HUES48 (cell line): Measurements from ENCODE around the gene C11orf87.

Experiments used
- H3K27ac ChIP-seq: one replicate; pipeline ENCODE4 v1.7.0; 2013; ENCODE audit warnings: low read depth, low read length, inconsistent platforms
- H3K27me3 ChIP-seq: 2 replicates; pipeline ENCODE4 v1.6.1; 2013; ENCODE audit warnings: mild to moderate bottlenecking, low read length; ENCODE audit not compliant: control insufficient read depth, insufficient read depth
- H3K36me3 ChIP-seq: 2 replicates; pipeline ENCODE4 v1.6.1; 2013; ENCODE audit warnings: low read length; ENCODE audit not compliant: control insufficient read depth, insufficient read depth
- H3K4me1 ChIP-seq: 2 replicates; pipeline ENCODE4 v1.6.1; 2013; ENCODE audit warnings: mild to moderate bottlenecking, low read length; ENCODE audit not compliant: control insufficient read depth, insufficient read depth
- H3K4me3 ChIP-seq: 2 replicates; pipeline ENCODE4 v1.5.1; 2013; ENCODE audit warnings: mild to moderate bottlenecking, low read depth, low read length
- H3K9ac ChIP-seq: 2 replicates; pipeline ENCODE4 v1.6.1; 2013; ENCODE audit warnings: mild to moderate bottlenecking, low read depth, low read length, moderate library complexity
- H3K9me3 ChIP-seq: 2 replicates; pipeline ENCODE4 v1.6.1; 2013; ENCODE audit warnings: low read length; ENCODE audit not compliant: control insufficient read depth, insufficient read depth

C11orf87 gene

DNA sequence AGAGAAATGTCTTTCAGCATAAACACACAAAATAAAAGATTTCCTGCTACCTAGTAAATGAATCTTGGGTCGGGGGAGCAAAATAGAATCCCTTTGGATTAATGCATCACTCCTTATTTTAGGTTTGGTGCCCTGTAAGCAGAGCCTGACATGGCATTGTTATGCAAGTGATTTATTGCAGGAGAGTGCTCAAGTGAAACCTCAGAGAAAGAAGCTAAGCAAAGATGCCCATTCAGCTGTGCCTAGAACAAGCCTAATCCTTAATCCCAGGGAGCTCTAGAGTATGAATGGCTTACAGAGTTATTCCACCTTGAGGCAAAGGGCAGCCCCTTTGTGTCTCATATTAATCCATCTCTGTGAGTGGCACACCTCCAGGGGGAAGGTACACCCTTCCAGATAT lies 21.1 kb downstream of the C11orf87 start:
- H3K9me3 ChIP-seq = no peaks in the 10 kb centered on the region
- H3K4me3 ChIP-seq = no peak overlapping the region
- H3K9ac ChIP-seq = no peak overlapping the region
- no peaks in the 10 kb centered on the region for H3K4me1 ChIP-seq
- no peak overlapping the region for H3K27ac ChIP-seq
- no peaks in the 10 kb centered on the region for H3K27me3 ChIP-seq
- no peaks in the 10 kb centered on the region for H3K36me3 ChIP-seq

DNA sequence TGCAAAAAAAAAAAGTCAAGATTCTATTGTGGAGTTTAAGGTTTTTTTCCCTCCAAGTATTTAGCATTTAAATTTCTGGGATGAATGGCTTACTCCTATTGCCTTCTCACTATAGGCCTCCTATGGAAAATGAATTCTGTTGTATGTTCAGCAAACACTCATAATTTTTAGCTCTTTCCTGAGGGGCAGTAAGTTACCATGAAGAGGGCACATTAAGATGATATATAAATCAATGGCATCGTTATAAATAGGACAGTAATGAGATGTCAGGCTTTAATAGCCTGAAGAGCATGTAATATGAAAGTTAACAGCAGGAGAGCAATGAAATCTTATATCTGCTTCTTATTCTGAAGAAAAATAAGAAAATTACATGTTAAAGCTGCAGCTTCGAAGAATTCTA lies 32.9 kb downstream of the C11orf87 start:
- no peaks in the 10 kb centered on the region for H3K36me3 ChIP-seq
- H3K4me1 ChIP-seq = no peaks in the 10 kb centered on the region
- no peak overlapping the region for H3K9ac ChIP-seq
- no peaks in the 10 kb centered on the region for H3K9me3 ChIP-seq
- no peaks in the 10 kb centered on the region for H3K27me3 ChIP-seq
- no peak overlapping the region for H3K27ac ChIP-seq
- H3K4me3 ChIP-seq = no peak overlapping the region
